Stimulated activated CD4-positive, alpha-beta T cell treated with anti-CD3 and anti-CD28 coated beads, Interleukin-15, amount 100 ng/mL, for 24 hours (primary cell): ENCODE data around the gene ATP2A3.
A peak's percentile ranks its signal among the peaks of the same experiment; 100 is the strongest.

Source experiments
- DNase-seq: peaks from one replicate; pipeline ENCODE4 v3.0.0-alpha.2; 2020

ATP2A3 gene

GRCh38 chr17:3924512-3925350 is 39.5 kb downstream of the ATP2A3 start:
- no peak for DNase-seq

DNA sequence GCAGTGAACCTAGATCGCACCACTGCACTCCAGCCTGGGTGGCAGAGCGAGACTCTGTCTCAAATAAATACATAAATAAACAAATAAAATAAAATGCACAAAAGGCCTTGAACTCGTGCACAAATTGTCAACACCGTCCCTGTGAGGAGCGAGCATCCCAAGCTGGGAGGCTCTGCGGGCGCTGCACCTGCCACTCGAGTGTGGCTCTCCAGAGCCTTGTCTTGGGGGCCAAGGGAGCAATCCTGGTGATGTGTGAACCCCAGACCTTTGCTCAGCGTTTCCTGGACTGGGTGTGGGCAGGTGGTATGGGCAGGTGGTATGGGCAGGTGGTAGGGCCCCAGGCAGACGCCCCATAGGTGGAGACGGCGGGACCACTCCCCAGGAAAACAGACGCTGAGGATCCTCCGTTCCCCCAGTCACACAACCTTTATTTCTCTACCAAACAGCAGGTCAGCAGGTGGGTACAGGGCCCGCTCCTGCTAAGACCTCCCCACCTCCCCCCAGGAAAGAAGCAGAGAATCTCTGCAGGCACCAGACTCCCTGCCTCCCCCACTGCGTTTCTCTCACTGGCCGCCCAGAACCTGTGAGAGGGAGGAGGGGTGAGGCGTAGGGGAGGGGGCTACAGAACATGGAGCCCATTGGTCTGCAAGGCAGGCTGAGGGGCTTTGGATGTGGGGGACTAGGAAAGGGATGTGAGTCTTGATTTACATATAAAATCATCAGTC is 40.6 kb downstream of the ATP2A3 start:
- no peak for DNase-seq

- DNase-seq: no peak
These were observed 41.5 kb downstream of the ATP2A3 start for GRCh38 chr17:3922765-3923164.

DNA sequence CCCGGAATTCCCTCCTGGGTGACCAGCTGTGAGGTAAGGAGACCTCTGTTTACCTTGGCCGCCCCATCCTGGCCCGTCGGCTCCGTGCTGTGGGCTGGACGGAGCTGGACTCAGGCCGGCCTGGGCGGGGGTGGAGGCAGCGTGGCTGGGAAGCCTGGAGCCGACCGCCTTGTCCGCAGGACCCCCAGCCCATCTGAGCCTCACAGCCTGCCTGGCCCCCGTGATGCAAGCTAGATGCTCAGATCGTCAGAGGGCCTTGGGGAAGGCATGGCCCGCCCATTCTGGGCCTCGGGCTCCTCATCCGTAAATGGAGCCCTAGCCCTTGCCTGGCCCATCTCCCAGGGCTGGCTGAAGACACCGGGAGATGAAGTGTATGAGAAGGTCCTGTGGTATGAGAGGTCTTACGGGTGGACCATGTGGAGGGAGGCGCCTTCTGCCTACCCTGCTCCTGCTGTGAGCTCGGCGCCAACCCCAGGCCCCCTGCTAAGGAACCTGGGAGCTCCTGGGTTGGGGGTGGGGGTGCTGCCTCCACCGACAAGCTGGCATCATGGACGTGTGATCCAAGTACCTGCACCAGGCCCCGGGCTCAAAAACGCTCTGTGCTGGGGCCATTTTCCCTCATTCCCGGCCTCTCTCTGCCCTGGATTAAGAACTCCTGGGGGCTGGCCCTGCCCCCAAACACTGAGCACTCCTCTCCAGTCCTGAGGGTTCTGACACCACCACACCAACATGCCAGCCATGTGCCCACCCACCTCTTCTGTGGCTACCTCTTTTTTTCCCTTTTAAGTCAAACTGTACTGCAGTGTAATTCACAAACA is 42.5 kb downstream of the ATP2A3 start:
- no peak for DNase-seq

DNA sequence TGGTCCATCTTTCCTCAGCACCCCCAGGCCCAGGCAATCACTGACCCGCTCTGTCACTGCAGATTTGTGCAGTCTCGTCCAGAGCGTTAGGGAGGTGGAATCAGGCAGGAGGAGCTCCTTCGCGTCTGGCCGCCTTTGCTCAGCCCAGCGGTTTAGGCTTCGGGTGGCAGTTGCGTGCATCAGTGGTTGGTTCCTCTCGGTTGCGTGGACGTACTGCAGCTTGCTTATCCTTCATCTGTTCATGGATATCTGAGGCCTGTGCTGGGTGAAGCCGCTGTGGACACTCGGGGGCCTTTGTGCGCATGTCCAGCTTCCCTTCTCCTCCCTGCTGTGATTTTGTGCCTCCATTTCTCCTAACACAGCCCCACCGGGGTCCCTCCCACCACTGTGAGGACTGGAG is 43.2 kb downstream of the ATP2A3 start:
- no peak for DNase-seq

DNA sequence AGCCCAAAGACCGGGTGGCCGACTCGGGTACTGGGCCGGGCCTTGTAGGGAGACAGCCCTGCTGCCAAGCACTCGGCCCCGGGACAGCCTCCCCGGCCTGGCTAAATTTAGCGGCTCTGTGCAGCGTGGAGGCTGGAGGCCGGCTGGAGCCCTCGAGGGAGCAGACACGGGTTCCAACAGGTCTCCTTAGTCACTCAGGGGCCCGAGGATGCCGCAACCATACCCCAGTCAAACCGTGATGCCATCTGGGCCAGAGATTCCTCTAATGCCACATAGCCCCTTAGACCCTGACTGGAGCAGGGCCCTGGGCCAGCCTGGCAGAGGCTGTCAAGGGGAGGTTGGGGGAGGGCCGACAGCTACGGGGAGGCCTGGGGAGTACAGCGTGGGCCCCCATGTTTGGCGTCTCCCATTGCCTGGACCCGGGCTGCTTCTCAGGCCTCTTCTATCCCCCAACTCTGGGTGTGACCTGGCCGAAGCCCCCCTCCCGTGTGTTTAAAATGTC is 45.1 kb downstream of the ATP2A3 start:
- DNase-seq: no peak

GRCh38 chr17:3918372-3919122 is 45.7 kb downstream of the ATP2A3 start:
- DNase-seq: no peak

GRCh38 chr17:3917391-3917931 is 46.8 kb downstream of the ATP2A3 start:
- DNase-seq: no peak

DNA sequence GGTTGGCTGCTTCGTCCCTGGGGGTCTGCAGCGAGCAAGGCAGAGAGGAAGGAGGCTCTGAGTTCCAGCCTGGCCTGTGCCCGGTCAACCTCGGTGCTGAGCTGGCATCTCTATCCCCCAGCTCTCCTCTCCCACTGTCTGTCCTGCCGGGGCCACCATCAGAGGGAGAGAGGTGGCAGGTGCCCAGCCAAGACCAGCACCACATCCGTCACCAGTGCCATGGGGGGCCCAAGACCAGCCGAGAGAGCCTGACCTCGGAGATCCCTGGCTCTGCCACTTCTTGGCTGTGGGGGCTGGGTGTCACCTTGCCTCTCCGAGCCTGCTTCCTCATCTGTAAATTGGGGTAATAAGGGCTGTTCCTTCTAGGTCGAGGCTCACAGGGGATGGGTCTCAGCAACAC is 47.4 kb downstream of the ATP2A3 start:
- no peak for DNase-seq

GRCh38 chr17:3915995-3916696 is 48.1 kb downstream of the ATP2A3 start, which contains the start of gene P2RX1:
Gene P2RX1 (minus strand): TSS chr17:3916465. CDS start chr17:3916225, 240 bp downstream.
- peak; percentile 50 for DNase-seq

GRCh38 chr17:3915581-3915994 is 48.6 kb downstream of the ATP2A3 start:
- DNase-seq: no peak

DNA sequence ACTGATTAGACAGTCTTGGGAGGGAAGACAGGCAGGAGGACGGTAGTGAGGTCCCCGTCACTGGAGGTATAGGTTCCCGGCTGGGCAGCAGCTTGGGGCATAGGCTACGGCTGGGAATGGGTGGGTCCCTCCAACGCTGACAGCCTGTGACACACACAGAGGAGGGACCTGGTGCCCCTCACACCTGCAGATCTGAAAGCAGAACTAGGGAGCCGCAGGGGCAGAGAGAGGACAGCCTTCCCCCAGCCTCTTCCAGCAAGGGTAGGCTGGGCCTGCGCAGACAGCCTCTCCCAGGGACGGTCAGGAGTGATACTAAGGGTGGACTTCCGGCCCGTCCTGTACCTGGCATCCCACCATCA is 49.9 kb downstream of the ATP2A3 start:
- no peak for DNase-seq

- peak; percentile 86 for DNase-seq
These were observed 50.5 kb downstream of the ATP2A3 start for GRCh38 chr17:3913531-3914311.

- DNase-seq: no peak
These were observed 51.4 kb downstream of the ATP2A3 start for GRCh38 chr17:3912827-3913226.

- peak; percentile 84 for DNase-seq
These were observed 52.8 kb downstream of the ATP2A3 start for GRCh38 chr17:3911271-3912053.

- no peak for DNase-seq
These were observed 53.6 kb downstream of the ATP2A3 start for GRCh38 chr17:3910420-3911270.

- no peak for DNase-seq
These were observed 55.0 kb downstream of the ATP2A3 start for GRCh38 chr17:3909257-3909656.

- no peak for DNase-seq
These were observed 56.6 kb downstream of the ATP2A3 start for GRCh38 chr17:3907483-3908216.
